Kidney (tissue), 14 donors: Measurements from ENCODE around the gene MATR3. TPM values are rescaled to one million over a fixed set of nuclear protein-coding genes. Genes with fewer than 3 reads are reported as not detected.
"Not testable (repeated sequence)": the region's sequence is repeated elsewhere in the genome, so short reads cannot be mapped to it uniquely, and the experiment has no call there.

Source experiments
- DNase-seq, 5 donors: peaks; one replicate each; pipeline ENCODE4 v3.0.0-alpha.2; 2013 to 2020
- FAIRE-seq: peaks from 2 replicates; lab custom pipeline; 2012; peaks lifted over from hg19 to GRCh38; lab: Jason Lieb, UNC
- H3K27ac ChIP-seq, 2 donors: one replicate each; pipeline ENCODE4 v1.7.0; 2013; ENCODE audit warnings: low read depth in 2 of 2, low read length in 2 of 2, inconsistent platforms in 1 of 2
- H3K27me3 ChIP-seq: one replicate; pipeline ENCODE4 v1.7.1; 2013; ENCODE audit warnings: low read length, inconsistent platforms; ENCODE audit not compliant: control insufficient read depth, insufficient read depth
- H3K36me3 ChIP-seq, 3 donors: one replicate each; pipeline versions ENCODE4 v1.7.0 to v1.7.1; 2013; ENCODE audit warnings: low read length in 3 of 3, control low read depth in 1 of 3, inconsistent platforms in 1 of 3; ENCODE audit not compliant: insufficient read depth in 3 of 3, control insufficient read depth in 2 of 3
- H3K4me1 ChIP-seq, 3 donors: one replicate each; pipeline versions ENCODE4 v1.7.0 to v1.7.1; 2013; ENCODE audit warnings: low read length in 3 of 3, inconsistent platforms in 1 of 3, low read depth in 1 of 3; ENCODE audit not compliant: control insufficient read depth in 2 of 3, insufficient read depth in 2 of 3
- H3K4me3 ChIP-seq, 3 donors: one replicate each; pipeline versions ENCODE4 v1.7.0 to v1.8.1; 2013; ENCODE audit warnings: low read length in 3 of 3, control low read depth in 1 of 3, inconsistent platforms in 1 of 3
- H3K9ac ChIP-seq, 3 donors: one replicate each; pipeline versions ENCODE4 v1.7.0 to v1.7.1; 2013; ENCODE audit warnings: low read length in 3 of 3, control low read depth in 1 of 3, inconsistent platforms in 1 of 3
- H3K9me3 ChIP-seq, 3 donors: one replicate each; pipeline versions ENCODE4 v1.7.0 to v1.7.1; 2013; ENCODE audit warnings: low read length in 3 of 3, control low read depth in 1 of 3, inconsistent platforms in 1 of 3; ENCODE audit not compliant: control insufficient read depth in 2 of 3, insufficient read depth in 1 of 3
- CTCF ChIP-seq: IDR thresholded peaks from 3 replicates; pipeline ENCODE4 v1.5.1; 2012; ENCODE audit warnings: mild to moderate bottlenecking, moderate library complexity, borderline replicate concordance; ENCODE audit not compliant: insufficient read depth; ENCODE audit errors: extremely low read depth
- intact Hi-C: fragments of 100-400 bp; cut with DNase I; formaldehyde crosslinking; loops from one replicate; pipeline ENCODE4 v1.11.1; 2022
- polyA plus RNA-seq: library from polyadenylated mRNA; stranded (reverse); fragments of 350-450 nt; fragmentation: Illumina TruSeq; extraction: RNeasy Lipid Tissue Mini Kit (QIAGEN cat#74804); gene quantifications from one replicate; pipeline ENCODE4 v1.2.3, GENCODE V29; 2014; ENCODE audit warnings: low read depth, low replicate concordance; ENCODE audit not compliant: insufficient read depth
- total RNA-seq: library from RNA; stranded (reverse); fragmentation: NEBNext Ultra II Directional; extraction: Animal tissue kit (Norgen Biotek cat#: 25700); gene quantifications from one replicate; pipeline ENCODE4 v1.2.1, GENCODE V29; 2021
- donor health status: control.
- donor health status: control.
- donor health status: control.
- donor health status: control.
- donor health status: control.
- donor health status: DM: yes; HTN: yes; CAD: no.
- donor health status: Normal renal cell carcinoma (clear cell type).

The MATR3 gene
- total and polyA plus RNA-seq, 2 donors from 2014 or later, result 124 to 215 TPM

DNA sequence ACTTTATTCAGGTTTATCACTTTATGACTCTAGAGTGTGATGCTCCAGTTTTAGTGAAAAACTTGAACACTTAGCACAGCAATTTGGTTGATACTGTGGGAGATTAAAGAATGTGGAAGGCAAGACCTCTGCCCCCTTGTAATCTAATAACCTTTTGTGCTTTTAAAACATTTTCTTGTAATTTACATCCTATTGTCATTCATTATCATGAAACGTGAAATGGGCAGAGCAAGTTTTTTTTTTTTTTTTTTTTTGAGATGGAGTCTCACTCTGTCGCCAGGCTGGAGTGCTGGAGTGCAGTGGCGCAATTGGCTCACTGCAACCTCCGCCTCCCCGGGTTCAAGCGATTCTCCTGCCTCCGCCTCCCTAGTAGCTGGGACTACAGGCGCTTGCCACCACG is 49.9 kb downstream of the MATR3 start:
- intact Hi-C loops, result no loop called here
- H3K27me3 ChIP-seq, result no peaks in the 10 kb centered on the region
- no peak for FAIRE-seq
- H3K27ac ChIP-seq, result no peak overlapping the region
- H3K9me3 ChIP-seq, result no peaks in the 10 kb centered on the region
- no peak for DNase-seq
- peaks cover 0 to 13% (median 7%) of the 10 kb centered on the region in 3 donors for H3K4me1 ChIP-seq
- H3K9ac ChIP-seq, result peak overlapping the region in 2 of 3 donors; percentile 83 to 99
- no peaks in the 10 kb centered on the region for H3K36me3 ChIP-seq
- peak overlapping the region in 2 of 3 donors; percentile 90 to 99 for H3K4me3 ChIP-seq
- TF ChIP-seq CTCF, result no peak

DNA sequence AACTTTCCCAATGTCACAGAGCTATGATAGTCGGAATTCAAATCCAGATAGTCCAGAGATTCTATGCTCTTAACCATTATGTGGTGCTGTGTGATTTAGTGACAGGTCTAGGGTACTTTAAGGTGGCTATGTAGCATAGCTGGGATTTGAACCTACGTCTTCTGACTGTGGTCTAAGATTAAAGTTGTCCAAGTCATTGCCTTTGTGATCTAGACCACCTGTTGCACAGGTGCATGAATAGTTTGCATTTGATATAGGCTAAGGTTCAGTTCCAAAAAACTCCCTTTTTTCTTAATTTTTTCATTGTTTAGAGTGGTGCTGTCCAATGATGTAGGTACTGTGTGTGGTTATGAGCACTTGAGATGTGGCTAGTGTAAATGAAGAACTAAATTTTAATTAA is 50.6 kb downstream of the MATR3 start:
- Histone ChIP-seq H3K9ac (no peak overlapping the region), H3K9me3 (no peaks in the 10 kb centered on the region), H3K4me3 (no peak overlapping the region), H3K27me3 (no peaks in the 10 kb centered on the region), H3K36me3 (no peaks in the 10 kb centered on the region), H3K4me1 (peaks cover 0 to 13% (median 7%) of the 10 kb centered on the region in 3 donors), H3K27ac (no peak overlapping the region)
- intact Hi-C loops, result no loop called here
- DNase-seq (no peak), FAIRE-seq (no peak)
- no peak for TF ChIP-seq CTCF

- H3K4me3 ChIP-seq, H3K36me3 ChIP-seq, H3K27me3 ChIP-seq, DNase-seq, H3K9ac ChIP-seq, intact Hi-C loops, H3K9me3 ChIP-seq, FAIRE-seq, H3K27ac ChIP-seq: not testable (repeated sequence)
- peaks cover 0 to 13% (median 7%) of the 10 kb centered on the region in 3 donors for H3K4me1 ChIP-seq
Measured at GRCh38 chr5:139345442-139345841, 51.9 kb downstream of the MATR3 start.

- FAIRE-seq, intact Hi-C loops, H3K4me1 ChIP-seq: not testable (repeated sequence)
Measured at GRCh38 chr5:139347863-139348262, 54.3 kb downstream of the MATR3 start.

DNA sequence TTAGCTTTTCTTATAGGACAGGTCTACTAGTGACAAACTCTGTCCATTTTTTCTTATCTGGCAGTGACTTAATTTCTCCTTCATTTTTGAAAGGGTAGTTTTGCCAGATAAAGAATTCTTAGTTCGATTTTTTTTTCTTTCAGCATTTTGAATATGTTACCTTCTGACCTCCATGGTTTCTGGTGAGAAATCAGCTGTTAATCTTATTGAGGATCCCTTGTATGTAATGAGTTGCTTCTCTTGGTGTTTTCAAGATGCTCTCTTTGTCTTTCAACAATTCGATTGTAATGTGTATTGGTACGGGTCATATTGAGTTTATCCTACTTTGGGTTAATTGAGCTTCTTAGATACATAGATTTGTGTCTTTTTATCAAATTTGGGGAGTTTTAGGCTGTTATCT is 60.6 kb downstream of the MATR3 start:
- Histone ChIP-seq H3K9ac (no peak overlapping the region), H3K27ac (no peak overlapping the region), H3K36me3 (peaks cover 0 to 5% (median 0%) of the 10 kb centered on the region in 3 donors), H3K9me3 (no peaks in the 10 kb centered on the region), H3K27me3 (no peaks in the 10 kb centered on the region), H3K4me1 (no peaks in the 10 kb centered on the region), H3K4me3 (no peak overlapping the region)
- FAIRE-seq, result no peak
- no peak for DNase-seq
- intact Hi-C loops, result no loop called here
- TF ChIP-seq CTCF, result no peak

More at GRCh38 chr5:139347863-139348262, 54.3 kb downstream of the MATR3 start:
- H3K36me3 ChIP-seq, H3K27me3 ChIP-seq, H3K4me3 ChIP-seq, DNase-seq, H3K27ac ChIP-seq, H3K9me3 ChIP-seq, H3K9ac ChIP-seq: not testable (repeated sequence)

GRCh38 chr5:139355900-139356299 is 62.4 kb downstream of the MATR3 start:
- H3K9me3 ChIP-seq, H3K27me3 ChIP-seq, FAIRE-seq, DNase-seq, H3K36me3 ChIP-seq, H3K27ac ChIP-seq, H3K9ac ChIP-seq, H3K4me1 ChIP-seq, H3K4me3 ChIP-seq, intact Hi-C loops: not testable (repeated sequence)
